DMS114 treated with DMSO at 0.1 percent for 48 hours (cell line): ENCODE results near the gene AQP6.

Source experiments
- DNase-seq: peaks from one replicate; lab custom pipeline; 2025; ENCODE audit not compliant: unreplicated experiment; lab: John Stamatoyannopoulos, UW

The AQP6 gene

DNA sequence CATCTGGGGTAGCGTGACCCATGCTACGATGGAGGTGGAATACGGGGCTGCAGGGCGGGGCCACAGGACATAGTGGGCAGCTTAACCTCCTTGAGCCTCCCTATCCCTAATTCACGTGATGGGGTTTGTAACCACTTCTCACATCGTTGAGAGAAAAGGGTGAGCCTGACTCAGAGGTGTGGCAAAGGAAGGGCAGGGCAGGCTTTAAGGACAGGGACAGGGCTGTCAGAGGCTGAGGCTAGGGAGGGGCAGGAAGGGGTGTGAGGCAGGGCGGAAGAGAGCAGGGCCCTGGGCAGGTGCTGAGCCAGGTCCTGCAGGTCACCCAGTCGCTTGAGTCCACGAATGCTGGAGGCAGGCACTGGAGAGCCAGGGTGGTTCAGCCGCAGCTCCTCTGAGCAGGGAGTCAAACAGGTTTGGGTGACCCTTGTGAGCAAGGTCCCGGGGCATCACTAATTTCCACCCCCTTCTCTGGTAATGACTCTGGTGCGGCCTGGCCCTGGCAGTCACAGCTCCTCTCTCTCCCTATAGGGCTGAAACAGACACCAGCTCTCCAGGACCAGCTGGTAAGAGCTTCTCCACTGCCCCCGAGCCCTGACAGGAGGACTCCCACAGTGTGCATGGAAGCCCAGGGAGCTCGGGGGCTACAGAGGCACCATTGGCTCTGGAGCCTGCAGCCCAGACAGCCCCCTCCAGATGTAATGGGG is 29.7 kb upstream of the AQP6 start:
- DNase-seq = no peak

- DNase-seq = no peak
Measured at GRCh38 chr12:49943625-49943960, 29.2 kb upstream of the AQP6 start.

- DNase-seq = no peak
Measured at GRCh38 chr12:49944046-49944445, 28.7 kb upstream of the AQP6 start.

DNA sequence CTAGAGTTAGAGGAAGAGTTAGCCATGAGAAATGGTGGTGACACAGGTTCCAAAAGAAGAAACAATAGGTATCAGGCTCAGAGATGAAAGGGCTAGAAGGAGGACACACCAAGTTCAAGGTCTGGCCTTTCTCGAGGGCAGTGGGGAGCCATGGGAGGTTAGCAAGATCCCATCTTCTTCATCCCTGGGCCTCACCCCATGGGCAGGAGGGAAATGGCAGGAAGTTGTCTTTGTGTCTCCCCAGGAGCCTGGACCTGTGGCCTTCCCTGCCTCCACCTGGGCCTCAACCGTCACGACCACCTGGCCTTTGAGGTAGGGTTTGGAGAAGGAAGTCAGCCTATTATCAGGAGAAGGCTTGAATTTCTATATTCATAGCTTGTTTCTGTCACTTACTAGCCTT is 28.0 kb upstream of the AQP6 start:
- DNase-seq = no peak

DNA sequence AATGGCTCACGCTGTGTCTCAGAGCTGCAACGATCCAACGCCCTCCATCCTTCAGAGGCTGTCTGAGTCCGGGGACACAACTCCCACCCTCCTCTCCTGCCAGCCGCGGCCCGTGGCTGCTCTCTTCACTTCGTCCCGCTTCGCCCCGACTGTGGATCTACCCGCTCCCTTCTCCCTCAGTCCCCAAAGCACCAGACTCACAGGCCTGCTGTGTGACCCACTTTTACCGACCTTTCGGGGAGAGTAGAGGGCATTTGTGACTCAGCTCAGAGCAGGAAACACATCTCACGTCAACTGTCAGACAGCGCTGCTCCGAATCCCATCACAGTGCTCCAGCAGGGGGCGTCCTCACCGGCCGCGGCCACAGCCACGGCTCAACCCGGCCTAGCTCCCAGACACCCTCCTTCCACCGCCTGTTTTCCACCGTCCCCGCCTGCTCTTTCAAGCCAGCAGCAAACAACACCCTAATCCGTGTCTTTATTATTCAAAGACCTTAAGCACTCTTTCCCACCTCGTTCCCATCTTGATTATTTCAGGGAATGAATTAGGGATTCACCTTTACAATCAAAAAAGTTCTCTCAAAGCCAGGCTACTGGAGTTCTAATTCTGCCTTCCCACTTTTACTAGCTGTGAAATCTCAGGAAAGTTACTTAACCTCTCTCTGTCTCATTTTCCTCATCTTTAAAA is 27.2 kb upstream of the AQP6 start:
- DNase-seq = peak; percentile 80

GRCh38 chr12:49946086-49946485 is 26.7 kb upstream of the AQP6 start:
- DNase-seq = no peak

DNA sequence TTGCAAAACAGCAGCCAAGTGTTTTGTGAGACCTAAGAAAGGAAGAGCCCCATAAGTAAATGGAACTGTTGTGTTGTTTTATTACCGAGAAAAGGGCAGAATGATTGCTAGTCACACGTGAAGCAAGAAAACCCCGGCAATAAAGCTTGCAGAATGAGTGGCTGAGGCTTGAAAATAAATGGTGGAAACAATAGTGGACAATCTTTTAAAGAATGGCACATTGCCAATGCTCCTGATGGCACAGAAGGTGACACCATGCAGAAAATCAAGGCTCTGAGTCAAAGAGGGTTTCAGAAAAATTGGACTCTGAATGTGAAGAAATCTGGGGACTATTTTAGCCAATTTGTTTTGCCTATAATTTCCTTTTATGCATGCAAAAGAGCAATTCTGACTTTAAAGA is 26.2 kb upstream of the AQP6 start:
- DNase-seq = no peak

GRCh38 chr12:49947593-49948226 is 25.0 kb upstream of the AQP6 start:
- DNase-seq = no peak

DNA sequence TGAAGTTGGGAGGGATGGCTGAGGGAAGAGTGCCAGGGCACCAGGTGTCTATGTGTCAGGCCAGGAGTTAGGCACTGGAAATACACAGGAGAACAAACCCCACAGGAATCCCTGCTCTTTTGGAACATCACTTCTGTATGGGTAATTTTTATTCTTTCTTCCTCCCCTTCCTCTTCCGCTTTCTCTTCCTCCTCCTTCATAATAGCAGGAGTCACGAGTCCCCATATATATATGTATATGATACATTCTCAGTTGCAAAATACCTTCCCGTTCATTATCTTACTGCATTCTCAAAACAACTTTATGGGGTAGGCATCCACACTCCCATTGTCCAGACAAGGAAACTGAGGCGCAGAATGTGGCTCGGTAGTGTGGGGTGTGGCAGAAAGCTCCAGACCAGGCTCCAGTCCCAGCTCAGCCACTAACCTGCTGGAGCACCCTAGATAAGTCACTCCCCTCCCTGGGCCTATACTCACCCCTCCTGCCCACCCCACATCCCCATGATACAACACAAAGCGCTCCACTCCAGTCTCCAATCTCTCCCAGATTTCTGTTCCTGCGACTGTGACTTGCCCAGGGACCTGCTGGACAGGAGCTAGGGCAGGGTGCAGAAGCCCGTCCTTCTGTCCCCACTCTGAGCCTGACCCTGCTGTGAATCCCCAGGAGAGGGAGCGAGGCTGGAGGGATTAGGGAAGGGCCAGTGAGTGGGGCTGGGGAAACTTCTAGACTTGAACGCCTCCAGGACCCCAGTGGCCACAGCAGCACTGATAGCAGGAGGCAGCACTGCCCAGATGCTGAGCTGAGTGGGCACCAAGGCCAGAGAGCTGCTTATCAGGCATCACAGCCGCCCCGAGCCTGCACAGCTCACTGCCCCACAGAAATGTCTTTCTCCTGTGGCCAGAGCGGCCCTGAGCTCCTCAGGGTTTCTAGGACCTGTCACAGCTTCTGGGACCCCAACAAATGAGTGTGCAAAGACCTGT is 23.6 kb upstream of the AQP6 start:
- DNase-seq = no peak

GRCh38 chr12:49949866-49950265 is 22.9 kb upstream of the AQP6 start:
- no peak for DNase-seq

- no peak for DNase-seq
Measured at GRCh38 chr12:49950273-49951251, 22.2 kb upstream of the AQP6 start, which contains the start of gene AQP2. TSS of gene AQP2 (plus strand) at chr12:49950737. CDS start at chr12:49950831, 94 bp downstream.

- DNase-seq = no peak
Measured at GRCh38 chr12:49951411-49952240, 21.1 kb upstream of the AQP6 start.

DNA sequence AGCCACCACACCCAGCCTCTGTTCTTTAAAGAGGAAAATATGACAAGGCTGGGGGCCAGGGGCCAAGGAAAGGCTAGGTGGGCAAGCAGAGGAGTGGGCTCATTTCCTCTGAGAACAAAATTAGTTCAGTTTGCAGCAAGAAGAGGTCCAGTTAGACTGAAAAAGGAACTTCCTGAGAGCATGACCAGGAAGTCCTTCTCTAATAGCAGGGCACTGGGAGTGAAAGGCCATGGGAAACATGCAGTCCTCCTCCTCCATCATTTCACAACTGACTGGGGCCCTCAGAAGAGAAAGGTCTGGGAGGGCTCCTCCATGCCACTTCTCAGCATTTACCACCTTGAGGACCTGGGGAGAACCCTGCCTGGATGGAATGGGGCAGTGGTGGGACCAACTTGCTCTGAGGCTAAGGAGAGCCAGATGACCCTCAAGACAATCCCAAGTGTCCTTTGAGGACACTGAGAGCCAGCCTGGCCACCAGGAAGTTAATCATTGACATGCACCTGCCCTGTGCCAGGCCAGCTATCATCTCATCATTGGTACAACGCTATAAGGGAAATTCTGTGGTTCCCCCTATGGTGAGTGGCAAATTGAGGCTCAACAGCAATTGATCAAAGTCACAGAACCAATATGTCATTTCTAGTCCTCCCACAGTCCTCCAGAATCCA is 20.2 kb upstream of the AQP6 start:
- DNase-seq = no peak

GRCh38 chr12:49953151-49953550 is 19.6 kb upstream of the AQP6 start:
- no peak for DNase-seq

DNA sequence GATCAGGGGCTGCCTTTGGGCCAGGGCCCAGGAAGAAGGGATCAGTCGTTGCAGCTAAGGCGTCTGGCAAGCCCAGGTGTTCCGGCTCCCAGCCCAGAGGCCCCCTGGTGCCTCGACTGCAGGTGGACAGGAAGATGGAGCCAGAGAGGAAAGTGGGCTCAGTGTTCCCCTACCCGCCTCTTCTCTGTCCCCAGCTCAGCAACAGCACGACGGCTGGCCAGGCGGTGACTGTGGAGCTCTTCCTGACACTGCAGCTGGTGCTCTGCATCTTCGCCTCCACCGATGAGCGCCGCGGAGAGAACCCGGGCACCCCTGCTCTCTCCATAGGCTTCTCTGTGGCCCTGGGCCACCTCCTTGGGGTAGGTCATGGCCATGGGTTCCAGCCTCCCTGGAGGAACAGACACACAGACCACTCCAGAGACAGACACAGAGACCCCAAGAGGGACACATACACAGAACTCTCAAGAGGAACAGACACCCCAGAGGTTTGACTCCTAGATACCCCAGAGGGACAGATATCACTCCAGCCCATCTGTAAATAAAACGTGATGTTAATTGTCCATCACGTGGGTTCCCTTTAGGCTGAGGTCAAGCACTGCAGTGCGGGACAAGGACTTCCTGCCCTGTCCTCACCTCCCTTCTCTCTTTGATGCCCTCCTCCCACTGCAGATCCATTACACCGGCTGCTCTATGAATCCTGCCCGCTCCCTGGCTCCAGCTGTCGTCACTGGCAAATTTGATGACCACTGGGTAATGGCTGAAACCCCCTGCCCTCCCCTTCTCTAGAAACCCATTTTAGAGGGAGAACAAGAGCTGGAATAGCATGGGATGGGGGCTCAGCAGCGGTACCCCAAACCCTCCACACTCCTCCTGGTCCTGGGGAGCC is 18.5 kb upstream of the AQP6 start:
- DNase-seq = no peak

DNA sequence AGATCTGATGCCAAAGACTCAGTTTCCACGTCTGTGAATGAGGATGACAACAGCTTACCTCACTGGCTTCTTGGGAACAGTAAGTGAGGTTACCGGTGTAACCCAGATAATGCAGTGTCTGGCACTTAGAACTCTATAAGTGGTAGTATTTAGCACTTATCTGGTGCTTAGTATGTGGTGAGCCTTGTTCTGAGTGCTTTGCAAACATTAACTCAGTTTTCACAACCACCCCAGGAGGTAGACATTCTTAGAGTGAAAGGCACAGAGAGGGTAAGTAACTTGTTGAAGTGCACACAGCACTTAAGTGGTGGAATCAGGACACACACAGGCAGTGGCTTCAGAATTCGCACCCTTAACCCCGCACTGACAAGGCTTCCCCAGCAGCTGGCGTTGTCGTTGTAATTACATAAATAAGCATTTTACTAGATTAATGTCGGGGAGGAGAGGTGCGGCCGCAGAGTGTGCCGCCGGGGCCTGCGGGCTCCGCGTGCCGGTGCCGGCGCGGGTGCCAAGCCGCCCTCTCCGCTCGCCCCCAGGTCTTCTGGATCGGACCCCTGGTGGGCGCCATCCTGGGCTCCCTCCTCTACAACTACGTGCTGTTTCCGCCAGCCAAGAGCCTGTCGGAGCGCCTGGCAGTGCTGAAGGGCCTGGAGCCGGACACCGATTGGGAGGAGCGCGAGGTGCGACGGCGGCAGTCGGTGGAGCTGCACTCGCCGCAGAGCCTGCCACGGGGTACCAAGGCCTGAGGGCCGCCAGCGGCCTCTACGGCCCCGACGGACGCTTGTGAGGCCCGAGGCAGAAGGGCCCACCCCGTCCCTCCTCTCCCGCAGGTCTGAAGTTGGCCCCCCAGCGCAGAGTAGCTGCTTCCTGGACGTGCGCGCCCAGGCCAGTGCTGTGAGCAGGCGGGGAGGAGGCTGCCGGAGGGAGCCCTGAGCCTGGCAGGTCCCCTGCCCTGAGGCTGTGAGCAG is 17.6 kb upstream of the AQP6 start:
- no peak for DNase-seq
